HCT116 (cell line): ENCODE measurements around the gene ERC1.

Experiments
- ATF3 ChIP-seq: IDR thresholded peaks from 2 replicates; pipeline ENCODE4 v1.6.1; 2012
- EZH2 ChIP-seq: fragments of 200-600 bp; sonication (generic); IDR thresholded peaks from 2 replicates; pipeline ENCODE4 v1.6.1; 2017; ENCODE audit warnings: antibody characterized with exemption, mixed run types
- EZH2phosphoT487 ChIP-seq: fragments of 200-600 bp; IDR thresholded peaks from 2 replicates; pipeline ENCODE4 v1.6.1; 2018; ENCODE audit warnings: antibody characterized with exemption, borderline replicate concordance
- POLR2A ChIP-seq: IDR thresholded peaks from 2 replicates; pipeline ENCODE4 v1.7.0; 2011; ENCODE audit warnings: borderline replicate concordance; ENCODE audit not compliant: insufficient read depth, insufficient read length; ENCODE audit errors: extremely low read depth
- SIN3A ChIP-seq: IDR thresholded peaks from 2 replicates; pipeline ENCODE4 v1.6.1; 2012; ENCODE audit warnings: low read depth
- TCF7L2 ChIP-seq: IDR thresholded peaks from 2 replicates; pipeline ENCODE4 v1.7.0; 2011; ENCODE audit warnings: borderline replicate concordance, inconsistent platforms; ENCODE audit not compliant: insufficient read depth, insufficient read length; ENCODE audit errors: extremely low read depth
- ZNF274 ChIP-seq: fragments of 200-500 bp; sonication (Bioruptor generic); IDR thresholded peaks from 2 replicates; pipeline ENCODE4 v1.6.1; 2014; ENCODE audit warnings: mild to moderate bottlenecking, low read depth, low read length, inconsistent platforms
- TF ChIP-seq, protein P1 (sequence below), 3 experiments: fragments of 200-600 bp in 1 of 3; sonication (generic) in 1 of 3; IDR thresholded peaks in 2 of 3; conservative IDR thresholded peaks in 1 of 3; 2 replicates each; pipeline ENCODE4 v1.5.1; 2012 to 2017; ENCODE audit warnings: low read depth in 2 of 3, low read length in 2 of 3, antibody characterized with exemption in 1 of 3, borderline replicate concordance in 1 of 3, control low read depth in 1 of 3, mild to moderate bottlenecking in 1 of 3, mixed read lengths in 1 of 3, mixed run types in 1 of 3, moderate library complexity in 1 of 3; ENCODE audit not compliant: insufficient read depth in 1 of 3

GRCh38 chr12:1007276-1007675 is 16.3 kb downstream of the ERC1 start:
- TF ChIP-seq EZH2 (no peak), ATF3 (no peak), ZNF274 (no peak), EZH2phosphoT487 (no peak), TCF7L2 (no peak), SIN3A (no peak), POLR2A (no peak)
- TF ChIP-seq, protein P1, sequence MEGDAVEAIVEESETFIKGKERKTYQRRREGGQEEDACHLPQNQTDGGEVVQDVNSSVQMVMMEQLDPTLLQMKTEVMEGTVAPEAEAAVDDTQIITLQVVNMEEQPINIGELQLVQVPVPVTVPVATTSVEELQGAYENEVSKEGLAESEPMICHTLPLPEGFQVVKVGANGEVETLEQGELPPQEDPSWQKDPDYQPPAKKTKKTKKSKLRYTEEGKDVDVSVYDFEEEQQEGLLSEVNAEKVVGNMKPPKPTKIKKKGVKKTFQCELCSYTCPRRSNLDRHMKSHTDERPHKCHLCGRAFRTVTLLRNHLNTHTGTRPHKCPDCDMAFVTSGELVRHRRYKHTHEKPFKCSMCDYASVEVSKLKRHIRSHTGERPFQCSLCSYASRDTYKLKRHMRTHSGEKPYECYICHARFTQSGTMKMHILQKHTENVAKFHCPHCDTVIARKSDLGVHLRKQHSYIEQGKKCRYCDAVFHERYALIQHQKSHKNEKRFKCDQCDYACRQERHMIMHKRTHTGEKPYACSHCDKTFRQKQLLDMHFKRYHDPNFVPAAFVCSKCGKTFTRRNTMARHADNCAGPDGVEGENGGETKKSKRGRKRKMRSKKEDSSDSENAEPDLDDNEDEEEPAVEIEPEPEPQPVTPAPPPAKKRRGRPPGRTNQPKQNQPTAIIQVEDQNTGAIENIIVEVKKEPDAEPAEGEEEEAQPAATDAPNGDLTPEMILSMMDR (IDR thresholded peaks at IDR 0.05 in 2 of 3, conservative IDR thresholded peaks at IDR 0.05 in 1 of 3; ENCODE audit: borderline replicate concordance in 1 of 3, insufficient read depth in 1 of 3, low read depth in 2 of 3, low read length in 2 of 3): no peak
